BE2C (cell line): ENCODE results near the gene SETD7.

Experiments
- DNase-seq: peaks from one replicate; pipeline ENCODE4 v3.0.0-alpha.2; 2020
- H3K27me3 ChIP-seq: fragments of 250-450 bp; sonication (Bioruptor Pico); 2 replicates; pipeline ENCODE4 v1.5.1; 2020; ENCODE audit warnings: mild to moderate bottlenecking
- H3K36me3 ChIP-seq: fragments of 250-450 bp; sonication (Bioruptor Pico); 2 replicates; pipeline ENCODE4 v1.5.1; 2020; ENCODE audit warnings: mild to moderate bottlenecking
- H3K4me1 ChIP-seq: fragments of 250-450 bp; sonication (Bioruptor Pico); 2 replicates; pipeline ENCODE4 v1.5.1; 2020
- H3K4me3 ChIP-seq: 2 replicates; pipeline ENCODE4 v1.5.1; 2011; ENCODE audit warnings: low read depth, low read length
- H3K9me3 ChIP-seq: fragments of 250-450 bp; sonication (Bioruptor Pico); 2 replicates; pipeline ENCODE4 v1.5.1; 2020
- TF ChIP-seq, protein P1 (sequence below): IDR thresholded peaks from 2 replicates; pipeline ENCODE4 v1.5.1; 2012; ENCODE audit warnings: mild to moderate bottlenecking, low read depth, low read length

Gene SETD7

DNA sequence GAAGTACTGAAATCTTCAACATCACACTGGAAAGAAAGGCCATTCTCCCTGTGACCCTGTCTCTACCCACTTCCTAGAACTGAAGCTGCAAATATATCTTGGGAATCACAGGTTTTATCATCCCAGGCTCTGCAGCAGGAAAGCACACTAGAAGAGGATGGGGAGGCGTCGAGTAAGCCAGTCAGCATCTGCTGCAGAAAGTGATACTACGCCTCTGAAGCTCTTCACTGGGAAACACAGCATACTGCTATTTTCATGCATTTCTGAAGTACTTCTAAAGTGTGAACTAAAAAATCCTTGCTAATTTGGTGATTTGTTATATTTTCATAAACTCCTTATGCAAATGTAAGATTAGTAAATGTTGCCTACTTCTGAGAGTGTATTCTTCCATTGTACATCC is 73.0 kb downstream of the SETD7 start:
- TF ChIP-seq, protein P1, sequence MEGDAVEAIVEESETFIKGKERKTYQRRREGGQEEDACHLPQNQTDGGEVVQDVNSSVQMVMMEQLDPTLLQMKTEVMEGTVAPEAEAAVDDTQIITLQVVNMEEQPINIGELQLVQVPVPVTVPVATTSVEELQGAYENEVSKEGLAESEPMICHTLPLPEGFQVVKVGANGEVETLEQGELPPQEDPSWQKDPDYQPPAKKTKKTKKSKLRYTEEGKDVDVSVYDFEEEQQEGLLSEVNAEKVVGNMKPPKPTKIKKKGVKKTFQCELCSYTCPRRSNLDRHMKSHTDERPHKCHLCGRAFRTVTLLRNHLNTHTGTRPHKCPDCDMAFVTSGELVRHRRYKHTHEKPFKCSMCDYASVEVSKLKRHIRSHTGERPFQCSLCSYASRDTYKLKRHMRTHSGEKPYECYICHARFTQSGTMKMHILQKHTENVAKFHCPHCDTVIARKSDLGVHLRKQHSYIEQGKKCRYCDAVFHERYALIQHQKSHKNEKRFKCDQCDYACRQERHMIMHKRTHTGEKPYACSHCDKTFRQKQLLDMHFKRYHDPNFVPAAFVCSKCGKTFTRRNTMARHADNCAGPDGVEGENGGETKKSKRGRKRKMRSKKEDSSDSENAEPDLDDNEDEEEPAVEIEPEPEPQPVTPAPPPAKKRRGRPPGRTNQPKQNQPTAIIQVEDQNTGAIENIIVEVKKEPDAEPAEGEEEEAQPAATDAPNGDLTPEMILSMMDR: no peak
- DNase-seq: no peak
- H3K27me3 ChIP-seq: no peaks in the 10 kb centered on the region
- no peak overlapping the region for H3K4me3 ChIP-seq
- H3K9me3 ChIP-seq: no peaks in the 10 kb centered on the region
- no peaks in the 10 kb centered on the region for H3K36me3 ChIP-seq
- no peaks in the 10 kb centered on the region for H3K4me1 ChIP-seq

DNA sequence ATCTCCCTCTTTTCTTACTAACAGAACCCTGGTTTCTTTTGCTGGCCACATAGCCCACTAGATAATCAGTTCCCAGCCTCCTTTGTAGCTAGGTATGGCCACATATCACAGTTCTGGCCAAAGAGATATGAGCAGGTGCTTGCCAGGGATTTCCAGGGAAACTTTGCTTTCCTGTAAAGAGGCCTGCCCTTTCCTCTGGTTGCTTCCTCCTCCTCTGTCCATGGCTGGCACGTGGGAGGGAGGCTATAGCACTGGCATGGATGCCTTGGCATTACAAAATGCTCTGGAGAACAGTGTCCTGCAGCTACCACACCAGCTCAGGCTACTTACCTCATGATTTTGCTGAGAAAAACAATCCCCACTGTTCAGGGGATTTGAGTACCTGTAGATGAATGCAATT is 74.6 kb downstream of the SETD7 start:
- TF ChIP-seq, protein P1: no peak
- DNase-seq: no peak
- no peaks in the 10 kb centered on the region for H3K9me3 ChIP-seq
- H3K4me1 ChIP-seq: no peaks in the 10 kb centered on the region
- no peaks in the 10 kb centered on the region for H3K36me3 ChIP-seq
- H3K27me3 ChIP-seq: no peaks in the 10 kb centered on the region
- H3K4me3 ChIP-seq: no peak overlapping the region

DNA sequence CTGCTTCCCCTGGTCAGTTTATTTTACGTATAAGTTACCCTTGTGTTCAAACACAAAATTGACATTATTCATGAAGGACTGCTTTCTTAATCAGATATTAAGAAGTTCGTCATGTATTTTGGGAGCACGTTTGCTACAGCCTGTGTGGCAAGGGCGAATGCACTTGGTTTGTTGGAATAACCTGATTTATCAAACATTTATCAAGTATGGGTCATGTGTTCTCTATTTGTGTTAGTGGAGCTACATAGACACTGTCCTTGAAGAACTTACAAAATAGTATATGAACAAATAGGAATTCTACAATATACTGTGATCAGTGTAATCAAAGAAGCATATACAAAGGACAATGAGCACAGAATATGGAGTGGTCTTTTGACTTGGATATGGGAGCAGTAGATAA is 79.7 kb downstream of the SETD7 start:
- Histone ChIP-seq H3K9me3 (no peaks in the 10 kb centered on the region), H3K36me3 (peaks cover 8% of the 10 kb centered on the region; the same call in 1 of the 2 replicates), H3K4me1 (no peaks in the 10 kb centered on the region), H3K27me3 (no peaks in the 10 kb centered on the region), H3K4me3 (no peak overlapping the region)
- no peak for DNase-seq
- TF ChIP-seq, protein P1: no peak

DNA sequence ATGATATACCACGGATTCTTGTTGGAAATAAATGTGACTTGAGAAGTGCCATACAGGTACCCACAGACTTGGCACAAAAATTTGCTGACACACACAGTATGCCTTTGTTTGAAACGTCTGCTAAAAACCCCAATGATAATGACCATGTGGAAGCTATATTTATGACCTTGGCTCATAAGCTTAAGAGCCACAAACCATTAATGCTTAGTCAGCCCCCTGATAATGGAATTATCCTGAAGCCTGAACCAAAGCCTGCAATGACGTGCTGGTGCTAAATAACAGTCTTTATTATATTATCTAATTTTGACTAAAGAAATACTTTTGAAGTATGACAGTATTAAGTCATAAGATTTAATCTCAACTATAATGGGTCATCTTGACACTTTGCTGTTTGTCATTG is 83.2 kb downstream of the SETD7 start:
- H3K4me3 ChIP-seq: no peak overlapping the region
- no peak for DNase-seq
- TF ChIP-seq, protein P1: no peak
- H3K4me1 ChIP-seq: no peaks in the 10 kb centered on the region
- H3K36me3 ChIP-seq: peaks cover 8% of the 10 kb centered on the region; the same call in 1 of the 2 replicates
- H3K9me3 ChIP-seq: no peaks in the 10 kb centered on the region
- no peaks in the 10 kb centered on the region for H3K27me3 ChIP-seq

DNA sequence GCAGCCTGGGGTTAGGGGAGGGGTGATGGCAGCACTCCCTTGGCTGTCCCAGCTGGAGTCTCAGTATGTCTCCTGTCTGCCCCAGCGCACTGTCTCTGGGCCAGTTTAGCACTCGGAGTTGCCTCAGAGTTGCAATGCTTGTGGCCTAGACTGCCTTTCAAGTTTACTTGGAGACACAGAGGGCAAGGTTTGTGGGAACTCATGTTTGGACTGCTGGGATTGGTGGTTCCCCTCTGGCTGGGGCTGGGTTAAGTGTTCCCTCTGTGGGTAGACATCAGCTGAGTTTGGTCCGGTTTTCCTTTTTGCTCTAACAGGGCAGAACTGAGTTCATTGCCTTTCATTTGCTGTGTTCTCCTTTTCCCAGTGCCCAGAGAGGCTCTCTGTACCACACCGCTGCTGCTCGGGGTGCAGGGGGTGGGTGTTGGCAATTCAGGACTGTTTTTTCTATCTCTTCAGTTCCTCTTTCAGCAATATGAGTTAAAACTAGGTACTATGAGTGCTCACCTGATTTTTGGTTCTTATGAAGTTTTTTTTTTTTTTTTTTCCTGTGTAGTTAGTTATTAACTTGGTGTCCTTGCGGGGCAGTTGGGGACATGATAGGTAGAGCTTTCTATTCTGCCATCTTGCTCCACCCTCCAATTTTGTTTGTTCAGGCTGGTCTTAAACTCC is 84.9 kb downstream of the SETD7 start:
- no peak for DNase-seq
- Histone ChIP-seq H3K36me3 (peaks cover 8% of the 10 kb centered on the region; the same call in 1 of the 2 replicates), H3K4me1 (no peaks in the 10 kb centered on the region), H3K27me3 (no peaks in the 10 kb centered on the region), H3K4me3 (no peak overlapping the region), H3K9me3 (no peaks in the 10 kb centered on the region)
- TF ChIP-seq, protein P1: no peak

DNA sequence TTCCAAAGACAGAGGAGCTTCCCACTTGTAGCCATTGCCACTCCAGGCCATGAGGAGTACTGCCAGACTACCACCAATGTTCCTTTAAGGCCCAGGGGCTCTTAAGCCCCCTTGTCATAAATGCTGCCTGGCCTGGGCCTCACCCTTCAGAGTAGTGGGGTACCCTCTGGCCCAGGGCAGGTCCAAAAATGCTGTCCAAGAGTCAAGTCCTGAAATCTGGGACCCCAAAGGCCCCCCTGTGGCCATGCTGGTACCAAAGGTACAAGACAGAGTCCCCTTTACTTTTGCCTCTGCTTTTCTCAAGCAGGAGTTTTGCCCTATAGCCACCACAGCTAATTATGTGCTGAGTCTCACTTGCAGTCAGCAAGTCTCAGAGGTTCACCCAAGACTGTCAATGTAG is 85.7 kb downstream of the SETD7 start:
- no peaks in the 10 kb centered on the region for H3K9me3 ChIP-seq
- no peak for DNase-seq
- H3K27me3 ChIP-seq: no peaks in the 10 kb centered on the region
- no peak overlapping the region for H3K4me3 ChIP-seq
- TF ChIP-seq, protein P1: no peak
- peaks cover 8% of the 10 kb centered on the region; the same call in 1 of the 2 replicates for H3K36me3 ChIP-seq
- no peaks in the 10 kb centered on the region for H3K4me1 ChIP-seq
